ENCODE results near the gene G3BP1.

The G3BP1 gene

DNA sequence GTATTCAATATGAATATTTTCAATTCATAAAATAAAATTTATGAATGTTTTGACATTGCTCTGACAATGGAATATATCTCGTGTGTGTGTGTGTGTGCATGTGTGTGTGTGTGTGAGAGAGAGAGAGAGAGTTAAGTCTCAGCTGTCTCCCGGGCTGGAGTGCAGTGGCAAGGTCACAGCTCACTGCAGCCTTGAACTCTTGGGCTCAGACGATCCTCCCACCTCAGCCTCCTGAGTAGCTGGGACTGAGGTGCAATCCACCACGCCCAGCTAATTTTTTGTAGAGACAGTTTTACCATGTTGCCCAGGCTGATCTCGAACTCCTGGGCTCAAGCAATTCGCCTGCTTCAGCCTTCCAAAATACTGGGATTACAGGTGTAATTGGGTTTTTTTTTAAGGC lies 16.1 kb downstream of the G3BP1 start:
- DNase-seq (ENCODE audit: low read depth) = no peak
- TF ChIP-seq, protein P1, sequence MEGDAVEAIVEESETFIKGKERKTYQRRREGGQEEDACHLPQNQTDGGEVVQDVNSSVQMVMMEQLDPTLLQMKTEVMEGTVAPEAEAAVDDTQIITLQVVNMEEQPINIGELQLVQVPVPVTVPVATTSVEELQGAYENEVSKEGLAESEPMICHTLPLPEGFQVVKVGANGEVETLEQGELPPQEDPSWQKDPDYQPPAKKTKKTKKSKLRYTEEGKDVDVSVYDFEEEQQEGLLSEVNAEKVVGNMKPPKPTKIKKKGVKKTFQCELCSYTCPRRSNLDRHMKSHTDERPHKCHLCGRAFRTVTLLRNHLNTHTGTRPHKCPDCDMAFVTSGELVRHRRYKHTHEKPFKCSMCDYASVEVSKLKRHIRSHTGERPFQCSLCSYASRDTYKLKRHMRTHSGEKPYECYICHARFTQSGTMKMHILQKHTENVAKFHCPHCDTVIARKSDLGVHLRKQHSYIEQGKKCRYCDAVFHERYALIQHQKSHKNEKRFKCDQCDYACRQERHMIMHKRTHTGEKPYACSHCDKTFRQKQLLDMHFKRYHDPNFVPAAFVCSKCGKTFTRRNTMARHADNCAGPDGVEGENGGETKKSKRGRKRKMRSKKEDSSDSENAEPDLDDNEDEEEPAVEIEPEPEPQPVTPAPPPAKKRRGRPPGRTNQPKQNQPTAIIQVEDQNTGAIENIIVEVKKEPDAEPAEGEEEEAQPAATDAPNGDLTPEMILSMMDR (IDR thresholded peaks at IDR 0.05; ENCODE audit: insufficient read depth, low read depth, low read length, missing control alignments) = no peak
- H3K4me3 ChIP-seq (ENCODE audit: low read depth, low read length) = no peak overlapping the region

DNA sequence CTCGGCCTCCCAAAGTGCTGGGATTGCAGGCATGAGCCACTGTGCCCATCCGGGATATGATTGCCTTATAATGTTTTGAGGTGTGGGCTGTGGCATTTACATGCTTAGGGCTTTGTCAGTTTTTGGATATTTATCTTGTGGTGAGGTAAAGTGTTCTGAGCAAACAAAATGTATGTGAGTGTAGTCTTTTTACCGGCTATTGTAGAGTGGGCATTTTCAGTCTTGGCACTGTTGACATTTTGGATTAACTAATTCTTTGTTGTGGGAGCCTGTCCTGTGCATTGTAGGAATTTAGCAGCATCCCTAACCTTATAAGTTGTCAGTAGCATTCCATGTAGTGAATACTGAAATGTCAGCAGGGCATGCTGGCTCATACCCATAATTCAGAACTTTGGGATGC lies 21.6 kb downstream of the G3BP1 start:
- H3K4me3 ChIP-seq (ENCODE audit: low read depth, low read length) = no peak overlapping the region
- DNase-seq (ENCODE audit: low read depth) = no peak
- TF ChIP-seq, protein P1 (IDR thresholded peaks at IDR 0.05; ENCODE audit: insufficient read depth, low read depth, low read length, missing control alignments) = no peak

DNA sequence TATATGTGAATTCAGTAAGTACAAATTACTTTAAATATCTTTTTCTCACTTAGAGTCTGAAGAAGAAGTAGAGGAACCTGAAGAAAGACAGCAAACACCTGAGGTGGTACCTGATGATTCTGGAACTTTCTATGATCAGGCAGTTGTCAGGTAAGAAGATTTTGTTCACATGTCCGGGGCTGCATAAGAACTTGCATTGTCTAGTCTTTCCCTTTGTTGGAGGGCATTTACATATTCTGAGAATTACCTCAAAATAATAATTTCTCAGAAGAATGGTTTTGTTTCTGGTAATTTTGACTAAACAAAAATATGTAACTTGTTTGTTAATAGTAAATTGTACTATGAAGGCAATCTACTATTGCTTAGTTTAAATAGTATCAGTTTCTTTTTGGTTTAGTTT lies 23.7 kb downstream of the G3BP1 start:
- no peak for DNase-seq (ENCODE audit: low read depth)
- TF ChIP-seq, protein P1 (IDR thresholded peaks at IDR 0.05; ENCODE audit: insufficient read depth, low read depth, low read length, missing control alignments) = no peak

DNA sequence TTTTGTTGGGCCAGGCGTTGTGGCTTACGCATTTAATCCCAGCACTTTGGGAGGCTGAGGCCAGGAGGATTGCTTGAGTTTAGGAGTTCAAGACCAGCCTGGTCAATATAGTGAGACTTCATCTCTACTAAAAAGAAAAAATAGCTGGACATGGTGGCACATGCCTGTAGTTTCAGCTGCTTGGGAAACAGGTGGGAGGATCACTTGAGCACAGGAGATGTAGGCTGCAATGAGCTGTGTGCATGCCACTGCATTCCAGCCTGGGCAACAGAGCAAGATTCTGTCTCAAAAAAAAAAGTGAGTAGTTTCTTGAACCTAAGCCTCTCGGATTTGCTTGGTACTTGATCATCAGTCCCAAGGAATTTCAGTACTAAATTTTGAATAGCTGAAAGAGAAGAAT lies 26.9 kb downstream of the G3BP1 start:
- TF ChIP-seq, protein P1 (IDR thresholded peaks at IDR 0.05; ENCODE audit: insufficient read depth, low read depth, low read length, missing control alignments) = no peak
- DNase-seq (ENCODE audit: low read depth) = no peak
- no peak overlapping the region for H3K4me3 ChIP-seq (ENCODE audit: low read depth, low read length)

More for the DNA sequence above, 23.7 kb downstream of the G3BP1 start:
- H3K4me3 ChIP-seq (ENCODE audit: low read depth, low read length) = no peak overlapping the region

DNA sequence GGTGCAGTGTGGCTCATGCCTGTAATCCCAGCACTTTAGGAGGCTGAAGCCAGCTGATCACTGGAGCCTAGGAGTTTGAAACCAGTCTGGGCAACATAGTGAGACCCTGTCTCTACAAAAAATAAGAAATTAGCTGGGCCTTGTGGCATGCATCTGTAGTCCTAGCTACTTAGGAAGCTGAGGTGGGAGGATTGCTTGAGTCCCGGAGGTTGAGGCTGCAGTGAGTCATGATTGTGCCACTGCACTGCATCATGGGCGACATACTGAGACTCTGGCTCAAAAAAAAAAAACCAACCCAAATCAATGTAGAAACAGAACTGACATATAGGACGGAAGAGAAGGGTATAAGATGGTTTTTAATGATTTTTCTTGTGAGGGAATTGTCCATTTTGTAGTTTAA lies 27.7 kb downstream of the G3BP1 start:
- DNase-seq (ENCODE audit: low read depth) = no peak
- TF ChIP-seq, protein P1 (IDR thresholded peaks at IDR 0.05; ENCODE audit: insufficient read depth, low read depth, low read length, missing control alignments) = no peak
- no peak overlapping the region for H3K4me3 ChIP-seq (ENCODE audit: low read depth, low read length)

DNA sequence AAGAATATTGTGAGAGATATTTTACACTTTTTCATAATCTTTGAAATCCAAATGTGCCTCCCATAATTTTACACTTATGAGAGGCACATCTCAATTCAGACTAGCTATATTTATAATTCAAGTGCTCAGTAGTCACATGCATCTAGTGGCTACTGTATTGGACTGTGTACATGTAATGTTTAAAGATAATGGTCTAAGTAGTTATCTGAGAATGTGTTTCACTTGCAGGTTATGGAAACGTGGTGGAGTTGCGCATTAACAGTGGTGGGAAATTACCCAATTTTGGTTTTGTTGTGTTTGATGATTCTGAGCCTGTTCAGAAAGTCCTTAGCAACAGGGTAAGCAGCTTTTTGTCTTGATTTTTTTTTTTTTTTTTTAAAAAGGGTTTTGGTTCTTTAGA lies 28.8 kb downstream of the G3BP1 start:
- TF ChIP-seq, protein P1 (IDR thresholded peaks at IDR 0.05; ENCODE audit: insufficient read depth, low read depth, low read length, missing control alignments) = no peak
- DNase-seq (ENCODE audit: low read depth) = no peak
- no peak overlapping the region for H3K4me3 ChIP-seq (ENCODE audit: low read depth, low read length)

DNA sequence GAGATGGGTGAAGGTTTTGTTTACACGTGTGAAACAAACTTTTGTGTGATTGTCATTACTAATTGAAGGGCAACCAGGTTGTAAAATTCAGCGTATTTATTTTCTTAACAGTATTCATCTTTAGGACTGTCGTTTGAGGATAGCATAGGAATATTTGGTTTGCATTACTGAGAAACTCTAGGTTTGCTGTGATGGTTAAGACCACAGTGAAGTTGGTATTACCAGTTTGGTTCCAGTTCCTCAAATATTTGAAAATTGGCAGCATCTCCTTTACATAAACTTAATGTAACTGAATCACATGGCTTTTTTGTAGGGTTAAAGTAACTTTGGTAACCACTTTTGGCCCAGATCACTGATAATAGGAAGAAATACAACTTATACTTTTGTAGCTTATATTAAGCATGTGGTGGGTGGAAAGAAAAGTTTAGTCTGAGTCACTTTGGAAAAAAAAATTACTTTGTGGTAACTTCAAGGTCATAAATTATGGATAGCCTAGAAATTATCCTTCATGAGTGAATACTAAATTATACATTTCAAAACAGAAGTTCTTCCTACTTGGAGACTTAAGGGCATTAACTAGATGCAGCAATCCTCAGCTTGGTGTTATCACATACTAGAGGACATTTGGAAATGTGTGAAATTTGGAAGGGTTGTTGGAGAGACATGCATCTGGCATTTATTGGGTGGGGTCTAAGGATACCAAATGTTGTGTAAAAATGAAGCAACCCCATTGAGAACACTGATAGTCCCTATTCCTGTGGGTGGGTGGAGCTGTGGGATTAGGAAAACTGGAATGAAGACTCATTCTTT lies 33.9 kb downstream of the G3BP1 start:
- H3K4me3 ChIP-seq (ENCODE audit: low read depth, low read length) = no peak overlapping the region
- TF ChIP-seq, protein P1 (IDR thresholded peaks at IDR 0.05; ENCODE audit: insufficient read depth, low read depth, low read length, missing control alignments) = no peak
- DNase-seq (ENCODE audit: low read depth) = no peak
